ENCODE results near the gene NUDT16.

GRCh38 chr3:131371688-131372066 lies 9.9 kb upstream of the NUDT16 start:
- TF ChIP-seq CTCF (IDR thresholded peaks at IDR 0.05), result no peak
- no peak for TF ChIP-seq POLR2A (IDR thresholded peaks at IDR 0.05)
- TF ChIP-seq POLR2AphosphoS5 (IDR thresholded peaks at IDR 0.05), result no peak
- no peak for TF ChIP-seq EP300 (IDR thresholded peaks at IDR 0.05)

All from suprapubic skin (tissue), 4 donors.